IMR-90 (cell line): Measurements from ENCODE around the gene TBCK. TPM values are rescaled to one million over a fixed set of nuclear protein-coding genes. Genes with fewer than 3 reads are reported as not detected.

ENCODE experiments used
- ATAC-seq: fragments of 200-7000 bp; cut with Tn5 transposase; 2 replicates; pipeline ENCODE4 v1.9.1; 2020; ENCODE audit warnings: low read depth, mild to moderate bottlenecking, moderate library complexity
- BruUV-seq: library from RNA; stranded (reverse); fragments of 400-500 nt; replicated peaks from 2 replicates; lab custom pipeline; 2021; lab: Mats Ljungman, UMichigan
- CTCF ChIA-PET: fragments of 300-600 bp; formaldehyde crosslinking; extraction: SDS; loops from one replicate; lab custom pipeline; 2021; ENCODE audit warnings: antibody characterized with exemption; lab: Yijun Ruan, JAX
- POLR2A ChIA-PET: fragments of 300-600 bp; sonication (Branson Sonifier 250); formaldehyde crosslinking; loops from one replicate; lab custom pipeline; 2022; ENCODE audit warnings: antibody characterized with exemption; ENCODE audit not compliant: unreplicated experiment; lab: Charles Lee
- DNase-seq: peaks from one replicate; pipeline ENCODE4 v3.0.0; 2013
- H2AFZ ChIP-seq: replicated peaks from 2 replicates; pipeline ENCODE3; 2013; ENCODE audit warnings: low read length, mild to moderate bottlenecking; ENCODE audit not compliant: poor library complexity
- H2AK5ac ChIP-seq: 2 replicates; pipeline ENCODE4 v1.6.1; 2013; ENCODE audit warnings: low read depth, low read length, inconsistent platforms
- H2AK9ac ChIP-seq: replicated peaks from 2 replicates; pipeline ENCODE3; 2013; ENCODE audit warnings: mild to moderate bottlenecking, low read depth, low read length, moderate library complexity; ENCODE audit not compliant: poor library complexity
- H2BK120ac ChIP-seq: 2 replicates; pipeline ENCODE4 v1.6.1; 2013; ENCODE audit warnings: low read depth, low read length, inconsistent platforms
- H2BK15ac ChIP-seq: 3 replicates; pipeline ENCODE4 v1.6.1; 2013; ENCODE audit warnings: low read depth, low read length, inconsistent platforms
- H2BK20ac ChIP-seq: 2 replicates; pipeline ENCODE4 v1.6.1; 2013; ENCODE audit warnings: low read depth, mild to moderate bottlenecking, inconsistent platforms, low read length, moderate library complexity
- H2BK5ac ChIP-seq: 2 replicates; pipeline ENCODE4 v1.6.1; 2013; ENCODE audit warnings: mild to moderate bottlenecking, low read depth, low read length, inconsistent platforms; ENCODE audit not compliant: poor library complexity, severe bottlenecking
- H3K14ac ChIP-seq: replicated peaks from 2 replicates; pipeline ENCODE4 v1.6.1; 2013; ENCODE audit warnings: low read depth, low read length, inconsistent platforms
- H3K18ac ChIP-seq: 2 replicates; pipeline ENCODE4 v1.6.1; 2013; ENCODE audit warnings: low read depth, low read length, control low read depth
- H3K23ac ChIP-seq: 2 replicates; pipeline ENCODE4 v1.6.1; 2013; ENCODE audit warnings: low read depth, low read length, inconsistent platforms
- H3K27ac ChIP-seq: 2 replicates; pipeline ENCODE4 v1.5.1; 2013; ENCODE audit warnings: mild to moderate bottlenecking, control low read depth, low read length; ENCODE audit not compliant: insufficient read depth
- H3K27me3 ChIP-seq: 2 replicates; pipeline ENCODE4 v1.6.1; 2013; ENCODE audit warnings: low read length; ENCODE audit not compliant: control insufficient read depth, insufficient read depth
- H3K36me3 ChIP-seq: 2 replicates; pipeline ENCODE4 v1.6.1; 2013; ENCODE audit warnings: low read length, mixed read lengths; ENCODE audit not compliant: control insufficient read depth, insufficient read depth
- H3K4ac ChIP-seq: 2 replicates; pipeline ENCODE4 v1.6.1; 2013; ENCODE audit warnings: low read depth, low read length, inconsistent platforms
- H3K4me1 ChIP-seq: 2 replicates; pipeline ENCODE4 v1.6.1; 2013; ENCODE audit warnings: low read length, mixed read lengths; ENCODE audit not compliant: control insufficient read depth, insufficient read depth
- H3K4me2 ChIP-seq: 2 replicates; pipeline ENCODE4 v1.6.1; 2013; ENCODE audit warnings: low read depth, mild to moderate bottlenecking, control low read depth, low read length, moderate library complexity
- H3K4me3 ChIP-seq: 2 replicates; pipeline ENCODE4 v1.5.1; 2013; ENCODE audit warnings: low read depth, mild to moderate bottlenecking, control low read depth, low read length, moderate library complexity; ENCODE audit not compliant: insufficient read depth
- H3K56ac ChIP-seq: 2 replicates; pipeline ENCODE4 v1.6.1; 2013; ENCODE audit warnings: low read length, inconsistent platforms; ENCODE audit not compliant: insufficient read depth; ENCODE audit errors: extremely low read depth
- H3K79me1 ChIP-seq, 2 experiments: 2 replicates each; pipeline ENCODE4 v1.6.1; 2013; ENCODE audit warnings: low read length in 2 of 2, inconsistent platforms in 1 of 2, low read depth in 1 of 2
- H3K9ac ChIP-seq: 2 replicates; pipeline ENCODE4 v1.6.1; 2013; ENCODE audit warnings: low read depth, low read length, control low read depth
- H3K9me1 ChIP-seq: 2 replicates; pipeline ENCODE4 v1.6.1; 2013; ENCODE audit warnings: low read length, inconsistent platforms; ENCODE audit not compliant: insufficient read depth
- H3K9me3 ChIP-seq: 2 replicates; pipeline ENCODE4 v1.6.1; 2013; ENCODE audit warnings: low read length; ENCODE audit not compliant: control insufficient read depth, insufficient read depth
- H4K20me1 ChIP-seq: 2 replicates; pipeline ENCODE4 v1.6.1; 2013; ENCODE audit warnings: low read length, inconsistent platforms; ENCODE audit not compliant: insufficient read depth
- H4K5ac ChIP-seq: 2 replicates; pipeline ENCODE4 v1.6.1; 2013; ENCODE audit warnings: mild to moderate bottlenecking, low read depth, low read length, control low read depth
- H4K8ac ChIP-seq, 2 experiments: 2 replicates each; pipeline ENCODE4 v1.6.1; 2013; ENCODE audit warnings: low read depth in 2 of 2, low read length in 2 of 2, control low read depth in 1 of 2, inconsistent platforms in 1 of 2
- H4K91ac ChIP-seq: 2 replicates; pipeline ENCODE4 v1.6.1; 2013; ENCODE audit warnings: low read depth, low read length, inconsistent platforms; ENCODE audit not compliant: insufficient read depth
- BHLHE40 ChIP-seq: fragments of 150-350 bp; IDR thresholded peaks from 2 replicates; pipeline ENCODE4 v1.6.1; 2016; ENCODE audit warnings: mild to moderate bottlenecking, low read depth, low read length
- CEBPB ChIP-seq: IDR thresholded peaks from 2 replicates; pipeline ENCODE4 v1.6.1; 2012; ENCODE audit warnings: low read depth, low read length, improper control_type of control experiment
- CHD1 ChIP-seq: IDR thresholded peaks from 2 replicates; pipeline ENCODE4 v1.6.1; 2012; ENCODE audit warnings: low read depth, low read length, improper control_type of control experiment
- FOS ChIP-seq: fragments of 150-350 bp; IDR thresholded peaks from 2 replicates; pipeline ENCODE4 v1.6.1; 2016; ENCODE audit warnings: low read depth, low read length
- MAFK ChIP-seq: IDR thresholded peaks from 2 replicates; pipeline ENCODE4 v1.6.1; 2012; ENCODE audit warnings: low read depth, low read length, improper control_type of control experiment
- MAZ ChIP-seq: IDR thresholded peaks from 2 replicates; pipeline ENCODE4 v1.6.1; 2012; ENCODE audit warnings: low read depth, mild to moderate bottlenecking, low read length, improper control_type of control experiment, moderate library complexity, borderline replicate concordance
- MXI1 ChIP-seq: IDR thresholded peaks from 2 replicates; pipeline ENCODE4 v1.6.1; 2012; ENCODE audit warnings: low read depth, mild to moderate bottlenecking, low read length, moderate library complexity, borderline replicate concordance
- NFE2L2 ChIP-seq: fragments of 150-350 bp; IDR thresholded peaks from 2 replicates; pipeline ENCODE4 v1.6.1; 2016; ENCODE audit warnings: low read depth, mild to moderate bottlenecking, low read length
- POLR2A ChIP-seq: IDR thresholded peaks from 2 replicates; pipeline ENCODE4 v1.6.1; 2012; ENCODE audit warnings: mild to moderate bottlenecking, low read depth, low read length
- RAD21 ChIP-seq: IDR thresholded peaks from 2 replicates; pipeline ENCODE4 v1.6.1; 2012; ENCODE audit warnings: low read length, improper control_type of control experiment
- RCOR1 ChIP-seq: IDR thresholded peaks from 2 replicates; pipeline ENCODE4 v1.6.1; 2012; ENCODE audit warnings: mild to moderate bottlenecking, low read length, improper control_type of control experiment; ENCODE audit not compliant: insufficient replicate concordance
- RFX5 ChIP-seq: IDR thresholded peaks from 2 replicates; pipeline ENCODE4 v1.8.0; 2012; ENCODE audit warnings: low read depth, mild to moderate bottlenecking, low read length, moderate library complexity
- SMC3 ChIP-seq: fragments of 150-350 bp; IDR thresholded peaks from 2 replicates; pipeline ENCODE4 v1.6.1; 2016; ENCODE audit warnings: low read depth, mild to moderate bottlenecking, antibody characterized with exemption, low read length, moderate library complexity
- WGBS, 2 experiments: methylation state at CpG; one replicate each; pipeline versions ENCODE4 v1.1.5 to v1.1.7; 2013; ENCODE audit warnings: missing lambda C conversion rate in 2 of 2; ENCODE audit not compliant: insufficient read length in 1 of 2; ENCODE audit errors: extremely low coverage in 2 of 2; 5-methylcytosine and 5-hydroxymethylcytosine counted together
- dilution Hi-C: fragments of 300-500 bp; cut with HindIII; formaldehyde crosslinking; loops from one replicate; pipeline ENCODE4 v1.14.3; 2018; ENCODE audit warnings: low sequenced_read_pairs; ENCODE audit not compliant: unreplicated experiment
- in situ Hi-C: fragments of 300-500 bp; cut with MboI; formaldehyde crosslinking; loops from 3 replicates; pipeline ENCODE4 v1.14.3; 2019; ENCODE audit warnings: low sequenced_read_pairs, inconsistent platforms, mixed read lengths
- intact Hi-C: fragments of 100-400 bp; cut with micrococcal nuclease; formaldehyde crosslinking; loops from 2 replicates; pipeline ENCODE4 v1.10.0; 2022
- polyA plus RNA-seq, 3 experiments: library from polyadenylated mRNA; depleted of rRNA; stranded (reverse); fragments of >200 nt; gene quantifications; 2 replicates each; pipeline ENCODE4 v1.2.3, GENCODE V29; 2012; ENCODE audit warnings: low replicate concordance in 1 of 3
- total RNA-seq: library from RNA; depleted of rRNA; stranded (reverse); fragments of >200 nt; gene quantifications from 2 replicates; pipeline ENCODE4 v1.2.3, GENCODE V29; 2012
- TF ChIP-seq, protein P1 (sequence below): fragments of 150-350 bp; IDR thresholded peaks from 2 replicates; pipeline ENCODE4 v1.6.1; 2016; ENCODE audit warnings: low read depth, mild to moderate bottlenecking, low read length, moderate library complexity, borderline replicate concordance
- TF ChIP-seq, protein P2 (sequence below): fragments of 150-350 bp; IDR thresholded peaks from 2 replicates; pipeline ENCODE4 v1.6.1; 2017; ENCODE audit warnings: mild to moderate bottlenecking, antibody characterized with exemption, low read length, low read depth
- TF ChIP-seq, protein P3 (sequence below): conservative IDR thresholded peaks from 2 replicates; pipeline ENCODE4 v1.5.1; 2012; ENCODE audit warnings: mild to moderate bottlenecking, low read depth, low read length, improper control_type of control experiment

Gene TBCK
- total and polyA plus RNA-seq, 2 of the 4 experiments (the other 2 are of a cell fraction): 10.7 to 29.9 TPM

DNA sequence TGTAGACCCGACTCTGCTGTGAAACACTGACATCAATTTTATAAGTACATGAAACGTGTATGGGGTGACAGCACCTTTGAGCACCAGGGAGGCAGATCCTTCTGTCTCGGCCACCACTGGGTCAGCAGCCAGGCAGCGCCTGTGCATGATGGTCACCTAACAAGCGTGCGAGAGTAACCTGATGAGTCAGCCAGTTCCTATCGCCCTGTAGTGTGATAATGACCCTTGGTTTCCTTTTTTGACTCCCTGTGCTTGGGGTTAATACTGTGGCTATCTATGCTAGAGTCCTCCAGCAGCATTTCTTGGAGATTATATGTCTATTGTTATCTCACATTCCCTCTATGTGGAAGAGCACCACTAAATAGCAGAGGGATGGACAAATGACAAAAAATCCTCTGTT lies 319.2 kb downstream of the TBCK start:
- Histone ChIP-seq H3K4me1 (no peaks in the 10 kb centered on the region), H3K9me1 (no peaks in the 10 kb centered on the region), H3K4me2 (no peak overlapping the region), H3K56ac (no peak overlapping the region), H2BK15ac (no peak overlapping the region), H2BK5ac (no peak overlapping the region), H3K14ac (no peak overlapping the region), H2AK5ac (no peak overlapping the region), H4K91ac (no peak overlapping the region), H2BK20ac (no peak overlapping the region), H3K23ac (no peak overlapping the region), H2AFZ (no peak overlapping the region), H3K9me3 (no peaks in the 10 kb centered on the region), H2AK9ac (no peak overlapping the region), H3K18ac (no peak overlapping the region), H3K27ac (no peak overlapping the region), H3K9ac (no peak overlapping the region), H3K4ac (no peak overlapping the region), H3K79me1 (no peaks in the 10 kb centered on the region), H3K27me3 (peaks cover 4% of the 10 kb centered on the region), H3K4me3 (no peak overlapping the region), H4K5ac (no peak overlapping the region), H4K20me1 (no peaks in the 10 kb centered on the region), H4K8ac (no peak overlapping the region), H3K36me3 (no peaks in the 10 kb centered on the region), H2BK120ac (no peak overlapping the region)
- TF ChIP-seq RCOR1: no peak
- TF ChIP-seq, protein P1, sequence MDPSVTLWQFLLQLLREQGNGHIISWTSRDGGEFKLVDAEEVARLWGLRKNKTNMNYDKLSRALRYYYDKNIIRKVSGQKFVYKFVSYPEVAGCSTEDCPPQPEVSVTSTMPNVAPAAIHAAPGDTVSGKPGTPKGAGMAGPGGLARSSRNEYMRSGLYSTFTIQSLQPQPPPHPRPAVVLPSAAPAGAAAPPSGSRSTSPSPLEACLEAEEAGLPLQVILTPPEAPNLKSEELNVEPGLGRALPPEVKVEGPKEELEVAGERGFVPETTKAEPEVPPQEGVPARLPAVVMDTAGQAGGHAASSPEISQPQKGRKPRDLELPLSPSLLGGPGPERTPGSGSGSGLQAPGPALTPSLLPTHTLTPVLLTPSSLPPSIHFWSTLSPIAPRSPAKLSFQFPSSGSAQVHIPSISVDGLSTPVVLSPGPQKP: no peak
- no peak for TF ChIP-seq NFE2L2
- TF ChIP-seq CHD1: no peak
- no peak for TF ChIP-seq RAD21
- TF ChIP-seq, protein P2, sequence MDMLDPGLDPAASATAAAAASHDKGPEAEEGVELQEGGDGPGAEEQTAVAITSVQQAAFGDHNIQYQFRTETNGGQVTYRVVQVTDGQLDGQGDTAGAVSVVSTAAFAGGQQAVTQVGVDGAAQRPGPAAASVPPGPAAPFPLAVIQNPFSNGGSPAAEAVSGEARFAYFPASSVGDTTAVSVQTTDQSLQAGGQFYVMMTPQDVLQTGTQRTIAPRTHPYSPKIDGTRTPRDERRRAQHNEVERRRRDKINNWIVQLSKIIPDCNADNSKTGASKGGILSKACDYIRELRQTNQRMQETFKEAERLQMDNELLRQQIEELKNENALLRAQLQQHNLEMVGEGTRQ: no peak
- no peak for TF ChIP-seq CEBPB
- no peak for TF ChIP-seq POLR2A
- TF ChIP-seq MAZ: no peak
- no peak for TF ChIP-seq FOS
- no peak for TF ChIP-seq RFX5
- TF ChIP-seq MAFK: no peak
- TF ChIP-seq SMC3: no peak
- TF ChIP-seq BHLHE40: no peak
- TF ChIP-seq MXI1: no peak
- TF ChIP-seq, protein P3, sequence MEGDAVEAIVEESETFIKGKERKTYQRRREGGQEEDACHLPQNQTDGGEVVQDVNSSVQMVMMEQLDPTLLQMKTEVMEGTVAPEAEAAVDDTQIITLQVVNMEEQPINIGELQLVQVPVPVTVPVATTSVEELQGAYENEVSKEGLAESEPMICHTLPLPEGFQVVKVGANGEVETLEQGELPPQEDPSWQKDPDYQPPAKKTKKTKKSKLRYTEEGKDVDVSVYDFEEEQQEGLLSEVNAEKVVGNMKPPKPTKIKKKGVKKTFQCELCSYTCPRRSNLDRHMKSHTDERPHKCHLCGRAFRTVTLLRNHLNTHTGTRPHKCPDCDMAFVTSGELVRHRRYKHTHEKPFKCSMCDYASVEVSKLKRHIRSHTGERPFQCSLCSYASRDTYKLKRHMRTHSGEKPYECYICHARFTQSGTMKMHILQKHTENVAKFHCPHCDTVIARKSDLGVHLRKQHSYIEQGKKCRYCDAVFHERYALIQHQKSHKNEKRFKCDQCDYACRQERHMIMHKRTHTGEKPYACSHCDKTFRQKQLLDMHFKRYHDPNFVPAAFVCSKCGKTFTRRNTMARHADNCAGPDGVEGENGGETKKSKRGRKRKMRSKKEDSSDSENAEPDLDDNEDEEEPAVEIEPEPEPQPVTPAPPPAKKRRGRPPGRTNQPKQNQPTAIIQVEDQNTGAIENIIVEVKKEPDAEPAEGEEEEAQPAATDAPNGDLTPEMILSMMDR: no peak
- intact Hi-C loops (no loop called here), in situ Hi-C loops (no loop called here), dilution Hi-C loops (no loop called here)
- no peak for ATAC-seq
- ChIA-PET POLR2A (no interaction called here), CTCF (interaction anchor here (0.6 kb wide), 1 partner anchor 430 kb away, joined by 3 read pairs; no protein-coding TSS in a partner anchor)
- no TSS peak for BruUV-seq
- DNase-seq: no peak
- WGBS, 2 experiments: 80% methylated on average over 1 of the region's 7 CpGs; no CpG with 5 or more reads in 1 of the 2 experiments
